ENCODE measurements around the gene CCDC91. TPM values are rescaled to one million over a fixed set of nuclear protein-coding genes. Genes with fewer than 3 reads are reported as not detected.

The CCDC91 gene
- total RNA-seq, 1 experiment from 2014 or later = 26.9 TPM

GRCh38 chr12:28570811-28571210, 380.6 kb downstream of the CCDC91 start:
- no peaks in the 10 kb centered on the region for H3K9me3 ChIP-seq (ENCODE audit: control insufficient read depth, insufficient read depth, low read depth, low read length)
- no peaks in the 10 kb centered on the region for H3K4me1 ChIP-seq (ENCODE audit: control insufficient read depth, insufficient read depth, low read length)
- H3K36me3 ChIP-seq (ENCODE audit: control insufficient read depth, insufficient read depth, low read length) = no peaks in the 10 kb centered on the region
- ChIA-PET CTCF (no interaction called here), POLR2A (no interaction called here)
- H3K4me3 ChIP-seq (ENCODE audit: low read depth in 2 of 2, low read length in 2 of 2) = no peak overlapping the region
- BruUV-seq (replicated peaks) = no TSS peak
- DNase-seq (ENCODE audit: low read depth, low spot score) = no peak
- H3K27me3 ChIP-seq (ENCODE audit: control insufficient read depth, insufficient read depth, low read length) = no peaks in the 10 kb centered on the region
- intact Hi-C loops (cut with micrococcal nuclease; ENCODE audit: unreplicated experiment) = no loop called here
- TF ChIP-seq POLR2AphosphoS5 (IDR thresholded peaks at IDR 0.05; ENCODE audit: low read depth, low read length) (no peak), TCF7L2 (IDR thresholded peaks at IDR 0.05; ENCODE audit: low read depth, low read length) (no peak), CTCF (IDR thresholded peaks at IDR 0.05) (no peak), SIN3A (IDR thresholded peaks at IDR 0.05; ENCODE audit: borderline replicate concordance, insufficient read depth, low read depth, low read length) (no peak), REST (IDR thresholded peaks at IDR 0.05; ENCODE audit: insufficient read depth in 1 of 2, low read depth in 2 of 2, low read length in 1 of 2) (no peak)
- in situ Hi-C loops (cut with HindIII; ENCODE audit: low pct_unique_long_range_greater_than_20kb, low sequenced_read_pairs) = no loop called here
- no peak for ATAC-seq
- no peak overlapping the region for H3K27ac ChIP-seq (ENCODE audit: low read length)

DNA sequence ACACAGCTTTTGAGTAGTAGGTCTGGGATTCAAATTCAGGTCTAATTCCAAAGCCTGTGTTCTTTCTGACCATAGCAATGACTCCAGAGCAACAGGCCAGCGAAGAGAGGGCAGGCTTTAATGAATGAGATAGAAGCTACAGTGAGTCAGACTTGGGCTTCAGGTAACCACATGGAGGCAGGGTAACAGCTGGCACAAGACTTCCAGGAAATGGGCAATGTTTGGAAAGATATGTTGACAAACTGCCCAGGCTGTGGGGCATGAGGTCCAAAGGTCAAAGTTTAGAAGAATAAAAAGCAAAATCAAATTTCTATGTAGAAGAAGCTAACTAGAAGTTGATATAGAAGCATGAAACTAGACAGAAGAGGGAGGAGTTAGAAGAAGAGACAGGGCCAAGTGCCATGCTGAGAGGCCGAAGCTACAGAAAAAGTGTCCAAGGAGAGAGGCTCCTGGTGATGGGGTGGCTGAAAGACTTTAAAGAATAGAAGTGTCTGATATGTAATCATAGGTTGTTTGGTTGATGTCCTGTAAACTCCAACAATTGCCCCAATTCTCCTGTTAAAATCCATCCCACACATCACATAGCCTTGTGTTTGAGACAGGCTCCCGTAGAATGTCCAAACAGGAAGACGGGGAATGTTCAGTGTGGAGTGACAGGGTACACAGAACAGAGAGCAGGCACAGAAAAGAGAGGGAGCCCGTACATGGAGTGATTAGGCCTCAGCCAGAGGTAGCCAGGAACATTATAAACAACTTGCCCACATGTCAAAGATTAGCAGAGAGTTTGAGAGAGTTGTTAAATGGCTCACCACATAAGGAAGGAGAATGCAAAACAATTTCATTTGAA, 384.7 kb downstream of the CCDC91 start:
- H3K27me3 ChIP-seq (ENCODE audit: control insufficient read depth, insufficient read depth, low read length) = no peaks in the 10 kb centered on the region
- H3K4me3 ChIP-seq (ENCODE audit: low read depth in 2 of 2, low read length in 2 of 2) = no peak overlapping the region
- ChIA-PET CTCF (no interaction called here), POLR2A (no interaction called here)
- H3K4me1 ChIP-seq (ENCODE audit: control insufficient read depth, insufficient read depth, low read length) = no peaks in the 10 kb centered on the region
- no peaks in the 10 kb centered on the region for H3K9me3 ChIP-seq (ENCODE audit: control insufficient read depth, insufficient read depth, low read depth, low read length)
- in situ Hi-C loops (cut with HindIII; ENCODE audit: low pct_unique_long_range_greater_than_20kb, low sequenced_read_pairs) = no loop called here
- DNase-seq (ENCODE audit: low read depth, low spot score) (no peak), ATAC-seq (no peak)
- no peak for TF ChIP-seq TCF7L2 (IDR thresholded peaks at IDR 0.05; ENCODE audit: low read depth, low read length)
- TF ChIP-seq SIN3A (IDR thresholded peaks at IDR 0.05; ENCODE audit: borderline replicate concordance, insufficient read depth, low read depth, low read length) = no peak
- no peak for TF ChIP-seq REST (IDR thresholded peaks at IDR 0.05; ENCODE audit: insufficient read depth in 1 of 2, low read depth in 2 of 2, low read length in 1 of 2)
- no peak for TF ChIP-seq CTCF (IDR thresholded peaks at IDR 0.05)
- no peak for TF ChIP-seq POLR2AphosphoS5 (IDR thresholded peaks at IDR 0.05; ENCODE audit: low read depth, low read length)
- intact Hi-C loops (cut with micrococcal nuclease; ENCODE audit: unreplicated experiment) = no loop called here
- no TSS peak for BruUV-seq (replicated peaks)
- no peak overlapping the region for H3K27ac ChIP-seq (ENCODE audit: low read length)
- no peaks in the 10 kb centered on the region for H3K36me3 ChIP-seq (ENCODE audit: control insufficient read depth, insufficient read depth, low read length)
